Measurements from ENCODE around the gene CACNA2D4. TPM values are rescaled to one million over a fixed set of nuclear protein-coding genes. Genes with fewer than 3 reads are reported as not detected.

CACNA2D4 gene
- total and polyA plus RNA-seq, 2 of the 13 experiments (the other 11 are each of a cell fraction or from before 2014, with no cell fraction given) = 14.2 to 136 TPM

GRCh38 chr12:1830981-1831963, 87.2 kb downstream of the CACNA2D4 start (continued):
- TF ChIP-seq ARID3A (IDR thresholded peaks at IDR 0.05; ENCODE audit: low read depth, low read length) (no peak), TIGD3 (CRISPR knock-in tag; IDR thresholded peaks at IDR 0.05; ENCODE audit: borderline replicate concordance) (peak; percentile 86; the same call in 1 of the 2 replicates), ZNF530 (CRISPR knock-in tag; IDR thresholded peaks at IDR 0.05; ENCODE audit: low read depth) (peak; percentile 68; the same call in 1 of the 2 replicates), ZNF570 (CRISPR knock-in tag; IDR thresholded peaks at IDR 0.05; ENCODE audit: borderline replicate concordance) (no peak), HMGXB4 (CRISPR knock-in tag; IDR thresholded peaks at IDR 0.05; ENCODE audit: borderline replicate concordance in 1 of 2, low read depth in 1 of 2) (0 out of 4 replicates have a peak, but pooled peaks of 1 of the 2 experiments have one; percentile 36), ZNF772 (CRISPR knock-in tag; IDR thresholded peaks at IDR 0.05) (peak; percentile 72; the same call in 1 of the 2 replicates), HCFC1 (IDR thresholded peaks at IDR 0.05; ENCODE audit: low read depth, low read length) (no peak), ZC3H13 (CRISPR knock-in tag; IDR thresholded peaks at IDR 0.05) (0 out of 2 replicates have a peak, but pooled peaks have one; percentile 35), THAP9 (CRISPR knock-in tag; IDR thresholded peaks at IDR 0.05; ENCODE audit: borderline replicate concordance) (no peak), GRHL1 (CRISPR knock-in tag; conservative IDR thresholded peaks at IDR 0.05) (no peak), STAT5B (CRISPR knock-in tag; IDR thresholded peaks at IDR 0.05) (0 out of 2 replicates have a peak, but pooled peaks have one; percentile 75), ZNF431 (CRISPR knock-in tag; IDR thresholded peaks at IDR 0.05; ENCODE audit: borderline replicate concordance, low read depth) (peak; percentile 46; the same call in 1 of the 2 replicates)
- TF ChIP-seq, protein P1, sequence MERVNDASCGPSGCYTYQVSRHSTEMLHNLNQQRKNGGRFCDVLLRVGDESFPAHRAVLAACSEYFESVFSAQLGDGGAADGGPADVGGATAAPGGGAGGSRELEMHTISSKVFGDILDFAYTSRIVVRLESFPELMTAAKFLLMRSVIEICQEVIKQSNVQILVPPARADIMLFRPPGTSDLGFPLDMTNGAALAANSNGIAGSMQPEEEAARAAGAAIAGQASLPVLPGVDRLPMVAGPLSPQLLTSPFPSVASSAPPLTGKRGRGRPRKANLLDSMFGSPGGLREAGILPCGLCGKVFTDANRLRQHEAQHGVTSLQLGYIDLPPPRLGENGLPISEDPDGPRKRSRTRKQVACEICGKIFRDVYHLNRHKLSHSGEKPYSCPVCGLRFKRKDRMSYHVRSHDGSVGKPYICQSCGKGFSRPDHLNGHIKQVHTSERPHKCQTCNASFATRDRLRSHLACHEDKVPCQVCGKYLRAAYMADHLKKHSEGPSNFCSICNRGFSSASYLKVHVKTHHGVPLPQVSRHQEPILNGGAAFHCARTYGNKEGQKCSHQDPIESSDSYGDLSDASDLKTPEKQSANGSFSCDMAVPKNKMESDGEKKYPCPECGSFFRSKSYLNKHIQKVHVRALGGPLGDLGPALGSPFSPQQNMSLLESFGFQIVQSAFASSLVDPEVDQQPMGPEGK (CRISPR knock-in tag; IDR thresholded peaks at IDR 0.05) = 0 out of 2 replicates have a peak, but pooled peaks have one; percentile 40
